GM19463 (cell line): ENCODE data around the gene KRTAP12-2.
"Not testable (repeated sequence)": the region's sequence is repeated elsewhere in the genome, so short reads cannot be mapped to it uniquely, and the experiment has no call there.

Source experiments
- ATAC-seq: cut with Tn5 transposase; IDR thresholded peaks from one replicate; pipeline ENCODE4 v1.9.1; 2021; ENCODE audit warnings: mild to moderate bottlenecking, moderate library complexity; ENCODE audit not compliant: unreplicated experiment

The KRTAP12-2 gene

GRCh38 chr21:44686000-44686781 lies 19.5 kb upstream of the KRTAP12-2 start:
- ATAC-seq, result no peak

- not testable (repeated sequence) for ATAC-seq
These were observed 18.3 kb upstream of the KRTAP12-2 start for GRCh38 chr21:44685050-44685449.

- no peak for ATAC-seq
These were observed 17.8 kb upstream of the KRTAP12-2 start for GRCh38 chr21:44684483-44684882.

GRCh38 chr21:44684077-44684476 lies 17.4 kb upstream of the KRTAP12-2 start:
- ATAC-seq, result no peak

- ATAC-seq, result no peak
These were observed 15.9 kb upstream of the KRTAP12-2 start for GRCh38 chr21:44682580-44683151.

- ATAC-seq, result no peak
These were observed 15.3 kb upstream of the KRTAP12-2 start, which contains the start of gene KRTAP12-1 for GRCh38 chr21:44681861-44682579. Gene KRTAP12-1 (minus strand): TSS chr21:44682163. CDS start chr21:44682123, 40 bp downstream.

GRCh38 chr21:44681152-44681551 lies 14.4 kb upstream of the KRTAP12-2 start:
- no peak for ATAC-seq

- ATAC-seq, result no peak
These were observed 11.2 kb upstream of the KRTAP12-2 start for GRCh38 chr21:44677881-44678280.

- ATAC-seq, result no peak
These were observed 5.2 kb upstream of the KRTAP12-2 start for GRCh38 chr21:44671911-44672310.

- ATAC-seq, result no peak
These were observed 4.1 kb upstream of the KRTAP12-2 start for GRCh38 chr21:44670642-44671432.

GRCh38 chr21:44667612-44668011 lies 885 bp upstream of the KRTAP12-2 start:
- no peak for ATAC-seq

GRCh38 chr21:44664691-44665090 lies 2.0 kb downstream of the KRTAP12-2 start:
- no peak for ATAC-seq

GRCh38 chr21:44661567-44661966 lies 5.2 kb downstream of the KRTAP12-2 start:
- ATAC-seq, result not testable (repeated sequence)

- ATAC-seq, result no peak
These were observed 7.7 kb downstream of the KRTAP12-2 start for GRCh38 chr21:44658913-44659595.

GRCh38 chr21:44658541-44658910 lies 8.2 kb downstream of the KRTAP12-2 start:
- ATAC-seq, result no peak

GRCh38 chr21:44657635-44658540 lies 8.8 kb downstream of the KRTAP12-2 start, which contains the start of gene KRTAP12-3:
Gene KRTAP12-3 (plus strand): TSS chr21:44657932. CDS start chr21:44657980, 48 bp downstream.
- no peak for ATAC-seq

- ATAC-seq, result no peak
These were observed 9.9 kb downstream of the KRTAP12-2 start for GRCh38 chr21:44656868-44657267.

GRCh38 chr21:44654576-44655175 lies 12.1 kb downstream of the KRTAP12-2 start, which contains the start of gene KRTAP12-4:
Gene KRTAP12-4 (minus strand): TSS chr21:44654659. CDS start chr21:44654614, 45 bp downstream.
- ATAC-seq, result no peak
